ENCODE results near the gene HGFAC.
"Not testable (repeated sequence)": the region's sequence is repeated elsewhere in the genome, so short reads cannot be mapped to it uniquely, and the experiment has no call there.

The HGFAC gene

DNA sequence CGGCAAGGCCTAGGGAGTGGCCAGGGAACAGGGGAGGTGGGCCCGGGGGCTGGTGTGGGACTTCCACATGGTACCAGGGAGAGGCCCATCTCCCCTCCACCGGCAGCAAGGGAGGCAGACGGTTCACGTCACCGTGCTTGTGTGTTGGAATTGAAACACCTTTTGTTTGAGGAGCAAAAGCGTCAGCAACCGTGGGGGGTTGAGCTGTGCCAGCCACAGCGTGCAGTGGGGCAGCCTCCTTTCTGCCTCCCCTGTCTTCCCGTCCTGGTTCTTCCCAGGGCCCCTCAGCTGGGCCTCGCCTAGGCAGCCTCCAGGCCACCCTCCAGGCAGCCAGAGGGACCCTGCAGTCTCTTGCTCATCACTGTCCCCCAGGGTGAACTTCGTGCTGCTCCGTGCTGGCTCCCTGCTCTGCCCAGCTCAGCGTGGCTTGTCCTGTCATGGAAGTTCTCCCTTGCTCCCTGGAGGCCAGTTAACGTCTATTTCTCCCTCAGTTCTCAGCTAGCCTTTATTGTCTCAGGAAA lies 32.1 kb upstream of the HGFAC start:
- H3K4me1 ChIP-seq (ENCODE audit: low read depth, poor library complexity, severe bottlenecking) = no peaks in the 10 kb centered on the region
- H3K27ac ChIP-seq = no peak overlapping the region
- H3K9ac ChIP-seq = no peak overlapping the region
- no peaks in the 10 kb centered on the region for H3K27me3 ChIP-seq (ENCODE audit: insufficient read depth, low read depth)
- no peak overlapping the region for H3K4me3 ChIP-seq (IDR thresholded peaks at IDR 0.05; ENCODE audit: insufficient read depth, low read depth, low read length)
- H3K79me2 ChIP-seq (ENCODE audit: insufficient read depth, low read depth) = no peaks in the 10 kb centered on the region
- H2AFZ ChIP-seq (ENCODE audit: low read depth) = no peak overlapping the region
- TF ChIP-seq, protein P1, sequence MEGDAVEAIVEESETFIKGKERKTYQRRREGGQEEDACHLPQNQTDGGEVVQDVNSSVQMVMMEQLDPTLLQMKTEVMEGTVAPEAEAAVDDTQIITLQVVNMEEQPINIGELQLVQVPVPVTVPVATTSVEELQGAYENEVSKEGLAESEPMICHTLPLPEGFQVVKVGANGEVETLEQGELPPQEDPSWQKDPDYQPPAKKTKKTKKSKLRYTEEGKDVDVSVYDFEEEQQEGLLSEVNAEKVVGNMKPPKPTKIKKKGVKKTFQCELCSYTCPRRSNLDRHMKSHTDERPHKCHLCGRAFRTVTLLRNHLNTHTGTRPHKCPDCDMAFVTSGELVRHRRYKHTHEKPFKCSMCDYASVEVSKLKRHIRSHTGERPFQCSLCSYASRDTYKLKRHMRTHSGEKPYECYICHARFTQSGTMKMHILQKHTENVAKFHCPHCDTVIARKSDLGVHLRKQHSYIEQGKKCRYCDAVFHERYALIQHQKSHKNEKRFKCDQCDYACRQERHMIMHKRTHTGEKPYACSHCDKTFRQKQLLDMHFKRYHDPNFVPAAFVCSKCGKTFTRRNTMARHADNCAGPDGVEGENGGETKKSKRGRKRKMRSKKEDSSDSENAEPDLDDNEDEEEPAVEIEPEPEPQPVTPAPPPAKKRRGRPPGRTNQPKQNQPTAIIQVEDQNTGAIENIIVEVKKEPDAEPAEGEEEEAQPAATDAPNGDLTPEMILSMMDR (conservative IDR thresholded peaks at IDR 0.05; ENCODE audit: low read depth, low read length) = no peak
- no peak overlapping the region for H3K4me2 ChIP-seq
- no peaks in the 10 kb centered on the region for H3K36me3 ChIP-seq (ENCODE audit: insufficient read depth)
- H4K20me1 ChIP-seq (ENCODE audit: insufficient read depth) = no peaks in the 10 kb centered on the region

DNA sequence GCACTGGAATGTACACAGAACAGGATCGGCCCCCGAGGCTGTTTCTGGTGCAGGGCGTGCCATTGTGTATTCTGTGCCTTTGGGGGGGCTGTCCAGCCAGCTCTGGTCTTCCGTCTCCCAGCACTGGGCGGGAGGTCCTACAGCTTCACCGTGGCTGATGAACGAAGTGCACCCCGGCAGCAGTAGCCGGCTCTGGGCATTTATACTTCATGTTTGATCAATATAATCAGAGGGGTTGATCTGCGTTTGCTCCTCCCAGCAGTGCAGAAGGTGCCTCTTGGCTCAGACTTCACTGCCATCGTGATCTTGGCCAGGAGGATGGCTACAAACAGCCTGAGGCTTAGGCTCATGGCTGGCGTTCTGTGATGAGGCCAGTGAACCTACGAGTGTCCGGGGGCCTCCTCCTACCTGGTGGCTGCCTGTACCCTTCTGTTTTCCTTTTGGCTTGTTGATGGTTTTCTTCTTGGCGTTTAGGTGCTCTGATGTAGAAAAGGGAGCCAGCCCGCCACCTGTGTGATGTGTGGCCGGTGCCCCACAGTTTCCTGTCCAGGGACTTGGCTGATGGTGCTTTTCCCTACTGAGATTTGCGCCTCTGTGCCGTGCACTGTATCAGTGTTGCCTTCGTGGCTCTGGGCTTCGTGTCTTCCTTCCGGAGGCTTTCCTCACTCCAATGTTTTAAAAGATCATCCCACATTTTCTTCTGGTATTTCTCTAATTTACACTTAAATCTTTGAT lies 31.2 kb upstream of the HGFAC start:
- Histone ChIP-seq H4K20me1 (ENCODE audit: insufficient read depth) (no peaks in the 10 kb centered on the region), H3K27ac (no peak overlapping the region), H3K4me3 (IDR thresholded peaks at IDR 0.05; ENCODE audit: insufficient read depth, low read depth, low read length) (no peak overlapping the region), H3K79me2 (ENCODE audit: insufficient read depth, low read depth) (no peaks in the 10 kb centered on the region), H3K9ac (no peak overlapping the region), H3K4me2 (no peak overlapping the region), H3K36me3 (ENCODE audit: insufficient read depth) (no peaks in the 10 kb centered on the region), H3K4me1 (ENCODE audit: low read depth, poor library complexity, severe bottlenecking) (no peaks in the 10 kb centered on the region), H3K27me3 (ENCODE audit: insufficient read depth, low read depth) (no peaks in the 10 kb centered on the region), H2AFZ (ENCODE audit: low read depth) (no peak overlapping the region)
- TF ChIP-seq, protein P1 (conservative IDR thresholded peaks at IDR 0.05; ENCODE audit: low read depth, low read length) = no peak

DNA sequence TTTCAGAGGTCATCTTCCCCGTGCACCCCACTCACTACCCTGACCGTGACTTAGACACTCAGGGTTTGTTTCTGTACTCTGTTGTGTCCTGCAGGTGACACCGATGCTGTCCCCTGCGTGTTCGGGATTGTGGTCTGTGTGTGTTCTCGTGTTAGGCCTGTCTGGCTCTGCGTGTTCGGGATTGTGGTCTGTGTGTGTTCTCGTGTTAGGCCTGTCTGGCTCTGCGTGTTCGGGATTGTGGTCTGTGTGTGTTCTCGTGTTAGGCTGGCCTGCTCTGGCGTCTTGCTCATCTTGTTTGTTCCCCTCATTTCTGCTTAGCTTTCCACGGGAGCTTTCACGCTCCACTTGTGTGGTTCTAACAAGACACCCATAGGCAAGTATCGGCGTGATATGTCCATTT lies 30.6 kb upstream of the HGFAC start:
- H3K4me1 ChIP-seq (ENCODE audit: low read depth, poor library complexity, severe bottlenecking); H3K79me2 ChIP-seq (ENCODE audit: insufficient read depth, low read depth); H3K9ac ChIP-seq; H3K27me3 ChIP-seq (ENCODE audit: insufficient read depth, low read depth); H3K27ac ChIP-seq; H3K36me3 ChIP-seq (ENCODE audit: insufficient read depth); H4K20me1 ChIP-seq (ENCODE audit: insufficient read depth); H2AFZ ChIP-seq (ENCODE audit: low read depth); H3K4me2 ChIP-seq; H3K4me3 ChIP-seq (IDR thresholded peaks at IDR 0.05; ENCODE audit: insufficient read depth, low read depth, low read length): not testable (repeated sequence)

DNA sequence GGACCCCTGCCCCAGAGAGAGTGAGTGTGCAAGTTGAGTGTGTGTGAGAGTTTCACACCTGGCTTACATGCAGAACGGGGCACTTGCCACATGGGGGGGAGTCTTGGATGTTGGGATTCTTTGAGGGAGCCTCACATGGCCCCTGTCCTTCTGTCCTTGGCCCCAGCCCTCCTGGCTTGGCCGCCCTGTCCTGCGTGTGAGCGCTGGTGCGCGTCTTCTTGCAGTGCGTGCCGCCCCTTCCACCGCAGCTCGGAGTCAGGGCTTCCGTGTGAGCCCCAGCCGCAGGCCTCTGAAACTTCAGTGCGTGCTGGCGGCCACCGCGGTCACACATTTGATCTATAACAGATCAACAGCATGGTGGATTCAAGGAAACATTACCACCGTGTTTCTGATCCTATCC lies 30.1 kb upstream of the HGFAC start:
- Histone ChIP-seq H3K27me3 (ENCODE audit: insufficient read depth, low read depth) (no peaks in the 10 kb centered on the region), H3K4me2 (no peak overlapping the region), H3K79me2 (ENCODE audit: insufficient read depth, low read depth) (no peaks in the 10 kb centered on the region), H3K27ac (no peak overlapping the region), H2AFZ (ENCODE audit: low read depth) (no peak overlapping the region), H4K20me1 (ENCODE audit: insufficient read depth) (no peaks in the 10 kb centered on the region), H3K36me3 (ENCODE audit: insufficient read depth) (no peaks in the 10 kb centered on the region), H3K4me1 (ENCODE audit: low read depth, poor library complexity, severe bottlenecking) (no peaks in the 10 kb centered on the region), H3K4me3 (IDR thresholded peaks at IDR 0.05; ENCODE audit: insufficient read depth, low read depth, low read length) (no peak overlapping the region), H3K9ac (no peak overlapping the region)
- TF ChIP-seq, protein P1 (conservative IDR thresholded peaks at IDR 0.05; ENCODE audit: low read depth, low read length) = no peak
